IPS-18a (cell line): Measurements from ENCODE around the gene ROBO3.

ENCODE experiments used
- H3K27ac ChIP-seq: one replicate; pipeline ENCODE4 v1.5.1; 2013; ENCODE audit warnings: low read length
- H3K27me3 ChIP-seq: one replicate; pipeline ENCODE4 v1.6.1; 2013; ENCODE audit warnings: mild to moderate bottlenecking, low read length; ENCODE audit not compliant: control insufficient read depth, insufficient read depth
- H3K36me3 ChIP-seq: one replicate; pipeline ENCODE4 v1.6.1; 2013; ENCODE audit warnings: low read depth, low read length; ENCODE audit not compliant: control insufficient read depth
- H3K4me1 ChIP-seq: one replicate; pipeline ENCODE4 v1.6.1; 2013; ENCODE audit warnings: low read depth, low read length; ENCODE audit not compliant: control insufficient read depth
- H3K4me3 ChIP-seq: one replicate; pipeline ENCODE4 v1.5.1; 2013; ENCODE audit warnings: low read length
- H3K9ac ChIP-seq: one replicate; pipeline ENCODE4 v1.6.1; 2013; ENCODE audit warnings: mild to moderate bottlenecking, low read length, moderate library complexity
- H3K9me3 ChIP-seq: one replicate; pipeline ENCODE4 v1.6.1; 2013; ENCODE audit warnings: low read depth, low read length; ENCODE audit not compliant: control insufficient read depth

Gene ROBO3

GRCh38 chr11:124878759-124879492 lies 13.7 kb downstream of the ROBO3 start:
- Histone ChIP-seq H3K4me3 (no peak overlapping the region), H3K9ac (no peak overlapping the region), H3K27me3 (peaks cover 18% of the 10 kb centered on the region), H3K9me3 (no peaks in the 10 kb centered on the region), H3K36me3 (no peaks in the 10 kb centered on the region), H3K4me1 (peaks cover 10% of the 10 kb centered on the region), H3K27ac (no peak overlapping the region)

GRCh38 chr11:124879493-124880289 lies 14.5 kb downstream of the ROBO3 start:
- H3K9ac ChIP-seq = no peak overlapping the region
- no peaks in the 10 kb centered on the region for H3K9me3 ChIP-seq
- no peak overlapping the region for H3K27ac ChIP-seq
- H3K4me1 ChIP-seq = peaks cover 10% of the 10 kb centered on the region
- H3K4me3 ChIP-seq = no peak overlapping the region
- H3K27me3 ChIP-seq = peaks cover 11% of the 10 kb centered on the region
- no peaks in the 10 kb centered on the region for H3K36me3 ChIP-seq

- no peak overlapping the region for H3K4me3 ChIP-seq
- peaks cover 6% of the 10 kb centered on the region for H3K27me3 ChIP-seq
- H3K36me3 ChIP-seq = no peaks in the 10 kb centered on the region
- no peak overlapping the region for H3K27ac ChIP-seq
- H3K4me1 ChIP-seq = peaks cover 10% of the 10 kb centered on the region
- no peak overlapping the region for H3K9ac ChIP-seq
- no peaks in the 10 kb centered on the region for H3K9me3 ChIP-seq
Measured at GRCh38 chr11:124880290-124880611, 15.0 kb downstream of the ROBO3 start.

GRCh38 chr11:124880958-124881357 lies 15.7 kb downstream of the ROBO3 start:
- no peaks in the 10 kb centered on the region for H3K27me3 ChIP-seq
- no peaks in the 10 kb centered on the region for H3K36me3 ChIP-seq

GRCh38 chr11:124882339-124883071 lies 17.3 kb downstream of the ROBO3 start:
- Histone ChIP-seq H3K4me3 (no peak overlapping the region), H3K4me1 (no peaks in the 10 kb centered on the region), H3K27me3 (no peaks in the 10 kb centered on the region), H3K9ac (no peak overlapping the region), H3K27ac (no peak overlapping the region), H3K36me3 (no peaks in the 10 kb centered on the region), H3K9me3 (no peaks in the 10 kb centered on the region)

More at GRCh38 chr11:124880958-124881357, 15.7 kb downstream of the ROBO3 start:
- no peaks in the 10 kb centered on the region for H3K9me3 ChIP-seq
- no peak overlapping the region for H3K9ac ChIP-seq
- H3K4me1 ChIP-seq = peaks cover 5% of the 10 kb centered on the region
- no peak overlapping the region for H3K27ac ChIP-seq
- H3K4me3 ChIP-seq = no peak overlapping the region

- H3K27me3 ChIP-seq = peaks cover 5% of the 10 kb centered on the region
- no peaks in the 10 kb centered on the region for H3K9me3 ChIP-seq
- no peak overlapping the region for H3K4me3 ChIP-seq
- H3K36me3 ChIP-seq = no peaks in the 10 kb centered on the region
- H3K27ac ChIP-seq = no peak overlapping the region
- H3K4me1 ChIP-seq = no peaks in the 10 kb centered on the region
- H3K9ac ChIP-seq = no peak overlapping the region
Measured at GRCh38 chr11:124884340-124884739, 19.1 kb downstream of the ROBO3 start.

- Histone ChIP-seq H3K4me3 (no peak overlapping the region), H3K9me3 (no peaks in the 10 kb centered on the region), H3K27me3 (peaks cover 5% of the 10 kb centered on the region), H3K27ac (no peak overlapping the region), H3K4me1 (no peaks in the 10 kb centered on the region), H3K36me3 (no peaks in the 10 kb centered on the region), H3K9ac (no peak overlapping the region)
Measured at GRCh38 chr11:124884869-124885479, 19.7 kb downstream of the ROBO3 start.

- peaks cover 5% of the 10 kb centered on the region for H3K27me3 ChIP-seq
- no peak overlapping the region for H3K27ac ChIP-seq
- no peaks in the 10 kb centered on the region for H3K4me1 ChIP-seq
- no peak overlapping the region for H3K9ac ChIP-seq
- no peaks in the 10 kb centered on the region for H3K9me3 ChIP-seq
- no peaks in the 10 kb centered on the region for H3K36me3 ChIP-seq
- H3K4me3 ChIP-seq = no peak overlapping the region
Measured at GRCh38 chr11:124886476-124886875, 21.2 kb downstream of the ROBO3 start.

- H3K9me3 ChIP-seq = no peaks in the 10 kb centered on the region
Measured at GRCh38 chr11:124886978-124887666, 21.9 kb downstream of the ROBO3 start.

GRCh38 chr11:124887667-124888013 lies 22.4 kb downstream of the ROBO3 start:
- no peak overlapping the region for H3K9ac ChIP-seq
- no peak overlapping the region for H3K4me3 ChIP-seq
- peaks cover 5% of the 10 kb centered on the region for H3K27me3 ChIP-seq
- no peaks in the 10 kb centered on the region for H3K9me3 ChIP-seq
- H3K36me3 ChIP-seq = no peaks in the 10 kb centered on the region
- H3K4me1 ChIP-seq = no peaks in the 10 kb centered on the region
- no peak overlapping the region for H3K27ac ChIP-seq

More at GRCh38 chr11:124886978-124887666, 21.9 kb downstream of the ROBO3 start:
- Histone ChIP-seq H3K4me3 (no peak overlapping the region), H3K9ac (no peak overlapping the region), H3K36me3 (no peaks in the 10 kb centered on the region), H3K27ac (no peak overlapping the region), H3K27me3 (peaks cover 5% of the 10 kb centered on the region), H3K4me1 (no peaks in the 10 kb centered on the region)
